Stimulated activated CD4-positive, alpha-beta T cell treated with anti-CD3 and anti-CD28 coated beads, Interleukin-15, amount 100 ng/mL, for 24 hours (primary cell): ENCODE measurements around the gene IGSF23.

Source experiments
- DNase-seq: peaks from one replicate; pipeline ENCODE4 v3.0.0-alpha.2; 2020

IGSF23 gene

GRCh38 chr19:44613295-44614178, at the start of gene IGSF23:
Gene IGSF23, plus strand, starts transcription at chr19:44613563. Its CDS starts 83 bp downstream, at chr19:44613646.
- no peak for DNase-seq

- no peak for DNase-seq
Measured at GRCh38 chr19:44566984-44567383, 46.4 kb upstream of the IGSF23 start.

GRCh38 chr19:44567745-44568144, 45.6 kb upstream of the IGSF23 start:
- no peak for DNase-seq

- no peak for DNase-seq
Measured at GRCh38 chr19:44570603-44570983, 42.8 kb upstream of the IGSF23 start.

- peak; percentile 68 for DNase-seq
Measured at GRCh38 chr19:44570984-44571684, 42.2 kb upstream of the IGSF23 start.

GRCh38 chr19:44571830-44572580, 41.4 kb upstream of the IGSF23 start:
- DNase-seq = no peak

GRCh38 chr19:44572581-44572900, 40.8 kb upstream of the IGSF23 start:
- DNase-seq = no peak

GRCh38 chr19:44573183-44573582, 40.2 kb upstream of the IGSF23 start:
- no peak for DNase-seq

- DNase-seq = no peak
Measured at GRCh38 chr19:44573627-44574026, 39.7 kb upstream of the IGSF23 start.

- DNase-seq = no peak
Measured at GRCh38 chr19:44574186-44574950, 39.0 kb upstream of the IGSF23 start.

- no peak for DNase-seq
Measured at GRCh38 chr19:44575116-44575700, 38.2 kb upstream of the IGSF23 start.

GRCh38 chr19:44576843-44577565, 36.4 kb upstream of the IGSF23 start:
- peak; percentile 26 for DNase-seq

GRCh38 chr19:44577566-44577874, 35.8 kb upstream of the IGSF23 start:
- DNase-seq = no peak

- no peak for DNase-seq
Measured at GRCh38 chr19:44579663-44580365, 33.5 kb upstream of the IGSF23 start.

- no peak for DNase-seq
Measured at GRCh38 chr19:44580366-44580895, 32.9 kb upstream of the IGSF23 start.

- DNase-seq = no peak
Measured at GRCh38 chr19:44581288-44581687, 32.1 kb upstream of the IGSF23 start.

- peak; percentile 62 for DNase-seq
Measured at GRCh38 chr19:44582581-44583265, 30.6 kb upstream of the IGSF23 start.

GRCh38 chr19:44585371-44586133, 27.8 kb upstream of the IGSF23 start:
- DNase-seq = no peak

GRCh38 chr19:44587963-44588770, 25.2 kb upstream of the IGSF23 start:
- DNase-seq = peak; percentile 51
